ENCODE measurements around the gene TSC2.
"Not testable (repeated sequence)": the region's sequence is repeated elsewhere in the genome, so short reads cannot be mapped to it uniquely, and the experiment has no call there.

The TSC2 gene

DNA sequence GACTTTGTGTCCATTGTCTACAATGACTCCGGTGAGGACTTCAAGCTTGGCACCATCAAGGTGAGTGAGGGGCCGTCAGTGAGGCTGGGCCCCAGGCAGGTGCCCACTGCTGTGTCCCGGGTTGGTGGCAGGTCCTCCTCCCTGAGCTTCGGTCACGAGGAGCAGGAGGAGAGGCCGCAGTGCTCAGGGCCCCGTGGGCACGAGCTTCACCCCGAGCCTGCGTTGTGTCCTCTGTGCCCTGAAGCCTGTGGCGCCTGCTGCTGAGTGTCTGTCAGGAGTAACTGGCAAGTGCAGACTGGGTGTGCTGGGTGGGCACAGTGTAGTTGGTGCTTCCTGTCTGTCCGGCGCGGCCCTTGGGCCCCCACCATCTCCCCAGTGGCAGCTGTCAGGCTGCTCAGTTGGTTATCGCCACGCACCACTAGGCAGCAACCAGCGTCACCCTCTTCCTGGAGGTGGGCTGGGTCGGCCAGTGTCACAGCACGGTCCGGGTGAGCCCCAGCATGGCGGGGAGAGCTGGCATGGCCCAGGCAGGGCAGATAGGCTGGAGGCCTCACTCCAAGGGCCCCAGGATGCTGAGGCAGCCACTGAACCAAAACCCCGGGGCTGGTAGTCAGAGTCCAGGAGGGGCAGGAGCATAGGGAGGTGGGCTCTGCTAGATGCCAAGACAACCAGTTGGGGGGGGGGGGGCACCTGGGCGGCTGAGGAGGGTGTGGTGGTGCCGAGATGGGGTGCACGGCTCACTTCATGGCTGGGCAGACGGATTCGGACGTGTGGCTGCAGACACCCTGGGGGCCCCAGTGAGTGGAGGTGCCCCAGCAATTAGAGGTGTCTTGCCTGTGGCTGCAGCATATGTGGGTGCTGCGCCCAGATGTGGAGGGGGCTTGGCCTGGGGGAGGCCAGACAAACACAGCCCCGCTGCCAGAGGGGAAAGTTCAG lies 39.3 kb downstream of the TSC2 start:
- DNase-seq: no peak

DNA sequence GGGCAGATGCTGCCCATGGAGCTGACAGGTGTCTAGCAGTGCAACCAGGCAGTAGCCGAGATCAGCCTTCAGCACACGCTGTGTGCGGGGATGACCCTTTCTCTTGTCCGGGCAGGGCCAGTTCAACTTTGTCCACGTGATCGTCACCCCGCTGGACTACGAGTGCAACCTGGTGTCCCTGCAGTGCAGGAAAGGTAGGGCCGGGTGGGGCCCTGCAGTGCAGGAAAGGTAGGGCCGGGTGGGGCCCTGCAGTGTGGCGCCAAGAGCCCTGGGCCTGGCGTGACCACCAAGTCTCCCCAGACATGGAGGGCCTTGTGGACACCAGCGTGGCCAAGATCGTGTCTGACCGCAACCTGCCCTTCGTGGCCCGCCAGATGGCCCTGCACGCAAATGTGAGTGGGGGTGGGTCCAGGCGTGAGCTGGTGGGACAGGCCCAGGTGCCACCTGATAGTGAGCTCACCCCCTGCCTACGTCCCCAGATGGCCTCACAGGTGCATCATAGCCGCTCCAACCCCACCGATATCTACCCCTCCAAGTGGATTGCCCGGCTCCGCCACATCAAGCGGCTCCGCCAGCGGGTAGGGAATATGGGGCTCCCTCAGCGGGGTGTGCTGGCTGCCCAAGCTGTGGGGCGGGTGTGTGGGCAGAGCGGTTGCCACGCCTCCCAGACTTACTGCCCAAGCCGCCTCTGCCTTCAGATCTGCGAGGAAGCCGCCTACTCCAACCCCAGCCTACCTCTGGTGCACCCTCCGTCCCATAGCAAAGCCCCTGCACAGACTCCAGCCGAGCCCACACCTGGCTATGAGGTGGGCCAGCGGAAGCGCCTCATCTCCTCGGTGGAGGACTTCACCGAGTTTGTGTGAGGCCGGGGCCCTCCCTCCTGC lies 40.2 kb downstream of the TSC2 start:
- no peak for DNase-seq

DNA sequence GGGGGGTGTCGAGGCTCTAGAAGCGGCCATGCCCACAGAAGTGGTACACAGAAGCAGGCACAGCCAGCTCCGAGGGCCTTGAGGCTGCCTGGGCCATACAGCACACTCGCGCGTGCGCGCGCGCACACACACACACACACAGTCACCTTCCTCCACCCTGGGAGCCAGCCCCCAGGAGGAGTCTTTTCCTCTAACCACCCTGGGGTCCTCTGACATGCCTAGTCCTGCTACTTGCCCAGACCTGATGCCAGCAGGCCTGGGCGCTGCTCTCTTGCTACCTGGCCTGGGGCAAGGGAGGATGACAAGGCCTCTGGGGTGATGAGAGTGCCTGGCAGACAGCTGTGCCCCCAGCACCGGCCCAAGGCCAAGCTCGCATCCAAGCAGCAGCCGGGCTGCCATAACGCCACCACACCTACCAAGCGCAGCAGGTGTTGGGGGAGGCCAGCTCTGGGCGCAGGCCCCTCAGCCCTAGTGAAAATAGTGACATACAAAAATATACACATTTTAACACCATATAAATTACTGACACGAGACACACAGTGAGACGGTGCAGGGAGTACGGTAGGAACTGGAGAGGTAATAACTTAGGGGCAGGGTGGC lies 41.1 kb downstream of the TSC2 start:
- DNase-seq: no peak

- DNase-seq: no peak
Measured at GRCh38 chr16:2089706-2090480, 42.1 kb downstream of the TSC2 start.

- DNase-seq: no peak
Measured at GRCh38 chr16:2090481-2090776, 42.6 kb downstream of the TSC2 start.

DNA sequence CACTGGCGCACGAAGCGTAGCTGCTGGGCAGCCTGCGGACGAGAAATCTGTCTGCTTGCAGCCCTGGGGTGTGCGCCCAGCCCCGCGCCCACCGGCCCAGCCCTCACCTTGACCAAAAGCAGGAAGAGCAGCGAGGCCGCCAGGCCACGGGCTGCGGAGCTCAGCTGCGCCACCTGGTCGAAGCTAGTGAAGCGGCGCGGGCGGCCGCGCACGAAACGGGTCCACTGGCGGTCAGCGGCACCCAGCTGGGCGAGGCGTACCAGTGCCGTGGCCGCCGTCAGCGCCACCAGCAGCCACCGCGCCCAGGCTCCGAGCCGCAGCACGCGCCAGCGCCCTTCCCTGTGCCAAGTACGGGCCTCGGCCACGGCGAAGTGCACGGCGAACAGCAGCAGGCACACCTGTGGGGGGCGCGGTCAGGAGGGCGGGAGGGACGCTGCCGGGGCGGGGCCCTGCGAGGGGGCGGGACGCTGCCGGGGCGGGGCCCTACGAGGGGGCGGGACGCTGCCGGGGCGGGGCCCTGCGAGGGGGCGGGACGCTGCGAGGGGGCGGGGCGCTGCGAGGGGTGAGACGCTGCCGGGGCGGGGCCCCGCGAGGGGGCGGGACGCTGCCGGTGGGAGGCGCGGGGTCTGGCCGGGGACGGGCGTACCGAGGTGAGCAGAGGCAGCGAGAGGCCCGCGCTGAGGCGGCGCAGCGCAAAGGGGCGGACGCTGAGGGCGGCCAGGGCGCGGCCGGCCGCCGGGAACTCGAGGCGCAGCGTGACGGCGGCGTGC lies 43.2 kb downstream of the TSC2 start:
- DNase-seq: peak in 1 of 2 donors; percentile 20

- no peak for DNase-seq
Measured at GRCh38 chr16:2091547-2092255, 43.9 kb downstream of the TSC2 start.

DNA sequence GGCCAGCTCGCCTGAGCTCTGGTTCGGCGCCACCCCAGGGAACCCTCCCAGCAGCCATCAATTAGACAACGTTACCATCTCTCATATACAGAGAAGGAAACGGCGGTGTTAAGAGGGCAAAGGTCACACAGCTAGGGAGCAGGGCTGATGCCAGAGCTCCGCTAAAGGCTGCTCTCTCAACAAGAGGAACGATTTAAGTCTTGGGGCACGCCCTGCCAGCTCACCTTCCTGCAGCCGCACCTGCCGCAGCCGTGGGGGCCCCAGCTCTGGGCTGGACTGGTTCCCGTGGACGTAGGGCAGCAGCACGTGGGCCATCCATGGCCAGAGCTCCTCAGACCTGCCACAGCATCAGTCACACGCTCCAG lies 44.5 kb downstream of the TSC2 start:
- no peak for DNase-seq

- no peak for DNase-seq
Measured at GRCh38 chr16:2092866-2093265, 45.1 kb downstream of the TSC2 start.

- no peak for DNase-seq
Measured at GRCh38 chr16:2093793-2094192, 46.0 kb downstream of the TSC2 start.

DNA sequence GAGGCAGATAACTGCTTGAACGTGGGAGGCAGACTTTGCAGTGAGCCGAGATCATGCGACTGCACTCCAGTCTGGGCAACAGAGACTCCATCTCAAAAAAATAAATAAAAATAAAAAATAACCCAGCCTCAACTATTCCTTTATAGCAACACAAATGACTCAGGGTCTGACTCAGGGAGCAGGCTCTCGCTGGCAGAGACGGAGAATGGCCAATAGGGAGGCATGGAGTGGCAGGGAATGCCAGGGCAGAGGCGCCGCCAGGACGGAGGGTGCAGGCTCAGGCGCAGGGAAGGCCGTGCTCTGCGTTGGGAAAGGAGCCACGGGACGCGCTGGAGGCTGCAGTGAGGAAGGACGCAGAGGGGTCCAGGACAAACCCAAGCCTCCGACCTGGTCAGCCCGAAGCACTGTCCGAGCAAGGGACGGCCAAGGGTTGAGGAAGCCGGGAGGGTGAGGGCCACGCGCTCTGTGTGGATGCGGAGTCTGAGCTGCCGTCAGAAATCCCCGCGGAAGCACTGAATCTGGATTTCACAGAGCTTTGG lies 47.6 kb downstream of the TSC2 start:
- no peak for DNase-seq

DNA sequence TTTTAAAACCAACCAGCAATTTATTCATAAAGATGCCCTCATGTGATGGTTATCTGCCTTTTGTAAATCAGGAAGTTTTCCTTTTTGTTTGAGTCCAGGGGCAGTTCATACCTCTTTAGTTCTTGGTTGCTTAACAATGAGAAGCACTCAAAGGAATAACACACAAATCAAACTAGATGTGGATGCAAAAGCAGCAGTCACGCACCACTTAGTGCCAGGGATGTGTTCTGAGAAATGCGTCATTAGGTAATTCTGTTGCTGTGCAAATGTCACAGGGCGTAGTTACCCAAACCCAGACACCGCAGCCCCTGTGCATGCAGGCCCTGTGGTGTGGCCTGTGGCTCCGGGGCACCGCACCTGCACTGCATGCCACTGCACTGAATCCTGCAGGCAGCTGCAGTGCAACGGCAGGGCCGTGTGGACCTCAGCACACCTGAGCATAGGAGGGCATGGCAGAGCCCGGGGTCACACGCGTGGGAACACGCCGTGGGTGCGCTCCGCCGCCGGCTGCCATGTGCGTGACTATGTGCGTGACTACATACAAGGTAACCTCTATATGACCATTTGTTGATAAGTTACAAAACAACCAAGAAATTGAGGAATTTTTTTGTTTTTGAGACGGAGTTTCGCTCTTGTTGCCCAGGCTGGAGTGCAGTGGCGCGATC lies 48.3 kb downstream of the TSC2 start:
- DNase-seq: no peak

GRCh38 chr16:2096853-2097595 lies 49.2 kb downstream of the TSC2 start:
- DNase-seq: no peak

DNA sequence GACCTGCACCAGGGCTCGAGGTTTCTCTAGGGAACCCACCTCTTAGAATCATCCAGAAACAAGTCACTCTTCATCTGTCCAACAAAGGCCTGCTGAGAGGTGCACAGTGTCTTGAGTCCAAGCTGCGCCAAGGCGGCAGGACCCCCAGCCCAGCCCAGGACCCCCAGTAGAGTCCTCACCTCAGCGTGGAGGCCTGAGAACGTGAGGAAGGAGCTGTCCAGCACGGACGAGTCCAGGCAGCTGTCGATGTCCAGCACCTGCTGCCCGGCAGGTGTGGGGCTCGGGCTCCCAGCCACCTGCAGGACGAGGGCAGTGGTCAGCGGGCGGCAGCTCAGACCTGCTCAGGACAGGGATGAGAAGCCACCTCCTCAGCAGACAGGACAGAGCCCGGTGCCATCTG lies 49.9 kb downstream of the TSC2 start:
- not testable (repeated sequence) for DNase-seq

- DNase-seq: not testable (repeated sequence)
Measured at GRCh38 chr16:2101581-2101980, 53.8 kb downstream of the TSC2 start.

DNA sequence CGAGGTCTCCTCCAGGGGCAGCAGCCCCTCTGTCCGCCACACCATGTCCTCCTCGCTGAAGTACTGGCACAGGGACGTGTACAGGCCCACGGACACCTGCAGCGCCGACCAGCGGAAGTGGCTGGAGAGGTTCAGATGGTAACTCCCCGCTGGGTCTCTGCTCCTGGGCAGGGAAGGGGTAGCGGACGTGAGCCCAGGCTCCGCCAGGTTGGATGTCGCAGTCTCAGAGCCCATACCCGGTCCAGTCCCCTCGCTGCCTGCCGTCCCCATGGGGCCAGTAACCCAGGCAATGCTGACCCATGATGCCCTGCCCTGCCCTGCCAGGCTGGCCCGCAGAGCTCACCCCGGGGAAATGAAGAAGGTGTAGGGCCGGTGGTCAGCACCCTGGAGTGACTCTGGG lies 54.7 kb downstream of the TSC2 start:
- DNase-seq: no peak

- not testable (repeated sequence) for DNase-seq
Measured at GRCh38 chr16:2104464-2104863, 56.7 kb downstream of the TSC2 start.

DNA sequence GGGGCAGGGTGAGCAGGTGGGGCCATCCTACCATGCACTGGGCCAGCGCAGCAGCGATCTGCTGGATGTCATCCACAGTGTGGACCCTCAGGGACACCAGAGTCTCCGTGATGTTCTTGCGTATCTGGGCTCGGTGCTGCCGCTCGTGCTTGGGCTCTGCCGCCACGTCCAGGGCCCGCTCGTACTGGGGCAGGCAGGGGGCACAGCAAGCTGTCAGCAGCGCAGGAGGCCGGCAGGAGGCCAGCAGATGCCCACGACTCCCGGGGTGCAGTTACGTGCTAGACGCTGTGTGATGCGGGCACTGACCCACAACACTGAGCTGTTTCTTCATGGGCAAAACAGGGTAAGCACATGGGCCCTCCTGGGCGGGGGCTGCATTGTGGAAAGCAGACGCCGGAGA lies 57.5 kb downstream of the TSC2 start:
- not testable (repeated sequence) for DNase-seq

DNA sequence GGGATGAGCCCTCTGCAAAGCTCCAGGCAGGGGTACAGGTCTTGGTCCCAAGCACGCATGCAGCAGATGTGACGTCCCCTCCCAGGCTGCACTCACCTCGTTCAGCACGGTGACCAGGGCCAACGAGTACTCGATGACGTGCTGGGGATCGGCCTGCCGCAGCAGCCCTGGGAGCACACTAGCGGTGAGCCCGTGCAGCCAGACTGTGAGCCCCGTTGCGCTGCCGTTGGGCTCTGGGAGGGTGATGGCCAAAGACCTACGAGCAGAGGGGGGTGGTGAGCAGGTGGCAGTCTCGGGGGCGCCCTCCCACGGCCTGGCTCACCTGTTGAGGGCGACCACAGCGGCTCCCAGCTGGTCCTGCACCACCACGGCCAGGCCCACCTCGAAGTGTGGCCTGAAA lies 58.0 kb downstream of the TSC2 start:
- not testable (repeated sequence) for DNase-seq

- DNase-seq: not testable (repeated sequence)
Measured at GRCh38 chr16:2106211-2106610, 58.4 kb downstream of the TSC2 start.
